ENCODE results near the gene PPP1R1A.

PPP1R1A gene

GRCh38 chr12:54546511-54546910, 41.9 kb downstream of the PPP1R1A start:
- no peaks in the 10 kb centered on the region for H3K27me3 ChIP-seq (ENCODE audit: insufficient read depth, low read length, poor library complexity, severe bottlenecking)
- no peak for TF ChIP-seq EZH2phosphoT487 (IDR thresholded peaks at IDR 0.05; ENCODE audit: borderline replicate concordance)
- TF ChIP-seq CTCF (conservative IDR thresholded peaks at IDR 0.05; ENCODE audit: low read length), result no peak

GRCh38 chr12:54544743-54545142, 43.7 kb downstream of the PPP1R1A start:
- H3K9ac ChIP-seq (ENCODE audit: low read depth, low read length, poor library complexity, severe bottlenecking), result no peak overlapping the region
- no peak overlapping the region for H2AFZ ChIP-seq (ENCODE audit: low read length)
- peaks cover 58% of the 10 kb centered on the region; the same call in 1 of the 2 replicates for H3K36me3 ChIP-seq (ENCODE audit: insufficient read depth, low read length)
- TF ChIP-seq CTCF (conservative IDR thresholded peaks at IDR 0.05; ENCODE audit: low read length) (no peak), EZH2phosphoT487 (IDR thresholded peaks at IDR 0.05; ENCODE audit: borderline replicate concordance) (no peak)
- H4K20me1 ChIP-seq (ENCODE audit: insufficient read depth, low read length, poor library complexity, severe bottlenecking), result no peaks in the 10 kb centered on the region
- no peaks in the 10 kb centered on the region for H3F3A ChIP-seq (ENCODE audit: low read depth)
- no peaks in the 10 kb centered on the region for H3K4me1 ChIP-seq (ENCODE audit: insufficient read depth, low read length, poor library complexity, severe bottlenecking)
- no peaks in the 10 kb centered on the region for H3K9me2 ChIP-seq (replicated peaks; ENCODE audit: low read depth, low read length)
- H3K79me2 ChIP-seq (ENCODE audit: insufficient read depth, low read length), result no peaks in the 10 kb centered on the region
- no peaks in the 10 kb centered on the region for H3K27me3 ChIP-seq (ENCODE audit: insufficient read depth, low read length, poor library complexity, severe bottlenecking)
- H3K9me3 ChIP-seq (ENCODE audit: insufficient read depth, low read depth, low read length), result no peaks in the 10 kb centered on the region
- no peak overlapping the region for H3K4me2 ChIP-seq (ENCODE audit: low read depth, low read length, poor library complexity, severe bottlenecking)
- no peak overlapping the region for H3K4me3 ChIP-seq (ENCODE audit: low read length, poor library complexity, severe bottlenecking)

More at GRCh38 chr12:54546511-54546910, 41.9 kb downstream of the PPP1R1A start:
- H2AFZ ChIP-seq (ENCODE audit: low read length), result no peak overlapping the region
- no peak overlapping the region for H3K4me3 ChIP-seq (ENCODE audit: low read length, poor library complexity, severe bottlenecking)
- no peak overlapping the region for H3K4me2 ChIP-seq (ENCODE audit: low read depth, low read length, poor library complexity, severe bottlenecking)
- H3K9me2 ChIP-seq (replicated peaks; ENCODE audit: low read depth, low read length), result no peaks in the 10 kb centered on the region
- no peaks in the 10 kb centered on the region for H3K9me3 ChIP-seq (ENCODE audit: insufficient read depth, low read depth, low read length)
- H3K4me1 ChIP-seq (ENCODE audit: insufficient read depth, low read length, poor library complexity, severe bottlenecking), result no peaks in the 10 kb centered on the region
- no peak overlapping the region for H3K9ac ChIP-seq (ENCODE audit: low read depth, low read length, poor library complexity, severe bottlenecking)
- peaks cover 41% of the 10 kb centered on the region; the same call in 1 of the 2 replicates for H3K36me3 ChIP-seq (ENCODE audit: insufficient read depth, low read length)
- H3K79me2 ChIP-seq (ENCODE audit: insufficient read depth, low read length), result no peaks in the 10 kb centered on the region
- H3F3A ChIP-seq (ENCODE audit: low read depth), result no peaks in the 10 kb centered on the region
- H4K20me1 ChIP-seq (ENCODE audit: insufficient read depth, low read length, poor library complexity, severe bottlenecking), result no peaks in the 10 kb centered on the region

GRCh38 chr12:54543526-54543925, 44.9 kb downstream of the PPP1R1A start:
- H3K27me3 ChIP-seq (ENCODE audit: insufficient read depth, low read length, poor library complexity, severe bottlenecking), result no peaks in the 10 kb centered on the region
- no peaks in the 10 kb centered on the region for H3K9me2 ChIP-seq (replicated peaks; ENCODE audit: low read depth, low read length)
- H2AFZ ChIP-seq (ENCODE audit: low read length), result no peak overlapping the region
- peaks cover 71% of the 10 kb centered on the region; the same call in 1 of the 2 replicates for H3K36me3 ChIP-seq (ENCODE audit: insufficient read depth, low read length)
- H3K9ac ChIP-seq (ENCODE audit: low read depth, low read length, poor library complexity, severe bottlenecking), result no peak overlapping the region
- TF ChIP-seq CTCF (conservative IDR thresholded peaks at IDR 0.05; ENCODE audit: low read length), result no peak
- TF ChIP-seq EZH2phosphoT487 (IDR thresholded peaks at IDR 0.05; ENCODE audit: borderline replicate concordance), result no peak
- H3K4me1 ChIP-seq (ENCODE audit: insufficient read depth, low read length, poor library complexity, severe bottlenecking), result no peaks in the 10 kb centered on the region
- no peak overlapping the region for H3K4me2 ChIP-seq (ENCODE audit: low read depth, low read length, poor library complexity, severe bottlenecking)
- no peaks in the 10 kb centered on the region for H3K79me2 ChIP-seq (ENCODE audit: insufficient read depth, low read length)
- no peaks in the 10 kb centered on the region for H3F3A ChIP-seq (ENCODE audit: low read depth)
- no peak overlapping the region for H3K4me3 ChIP-seq (ENCODE audit: low read length, poor library complexity, severe bottlenecking)
- H3K9me3 ChIP-seq (ENCODE audit: insufficient read depth, low read depth, low read length), result no peaks in the 10 kb centered on the region
- no peaks in the 10 kb centered on the region for H4K20me1 ChIP-seq (ENCODE audit: insufficient read depth, low read length, poor library complexity, severe bottlenecking)
